MM.1S (cell line): Measurements from ENCODE around the gene ZFPM1.

Experiments
- DNase-seq: peaks from one replicate; pipeline ENCODE4 v3.0.0-alpha.2; 2015
- H2AFZ ChIP-seq: fragments of 300-600 bp; sonication (generic); 2 replicates; pipeline ENCODE4 v1.6.0; 2016; ENCODE audit warnings: antibody characterized with exemption, low read length
- H3F3A ChIP-seq: fragments of 300-600 bp; sonication (generic); 2 replicates; pipeline ENCODE4 v1.6.1; 2016; ENCODE audit warnings: mild to moderate bottlenecking, antibody characterized with exemption, low read length, moderate library complexity, mixed read lengths; ENCODE audit not compliant: insufficient read depth
- H3K27ac ChIP-seq: fragments of 300-600 bp; sonication (generic); 2 replicates; pipeline ENCODE4 v1.5.1; 2016; ENCODE audit warnings: mild to moderate bottlenecking, low read length
- H3K27me3 ChIP-seq: fragments of 300-600 bp; sonication (generic); replicated peaks from 2 replicates; pipeline ENCODE4 v1.6.0; 2016; ENCODE audit warnings: low read length; ENCODE audit not compliant: insufficient read depth
- H3K36me3 ChIP-seq: fragments of 300-600 bp; sonication (generic); replicated peaks from 2 replicates; pipeline ENCODE4 v1.6.1; 2016; ENCODE audit warnings: mild to moderate bottlenecking, low read length, mixed read lengths; ENCODE audit not compliant: insufficient read depth
- H3K4me1 ChIP-seq: fragments of 300-600 bp; sonication (generic); 2 replicates; pipeline ENCODE4 v1.6.1; 2016; ENCODE audit warnings: low read length, mixed read lengths
- H3K4me2 ChIP-seq: fragments of 300-600 bp; sonication (generic); 2 replicates; pipeline ENCODE4 v1.6.0; 2016; ENCODE audit warnings: low read depth, low read length
- H3K4me3 ChIP-seq: fragments of 300-600 bp; sonication (generic); 2 replicates; pipeline ENCODE4 v1.5.1; 2016; ENCODE audit warnings: low read length, mixed read lengths
- H3K79me2 ChIP-seq: fragments of 300-600 bp; sonication (generic); 2 replicates; pipeline ENCODE4 v1.6.1; 2016; ENCODE audit warnings: mixed run types, low read length, mixed read lengths
- H3K9ac ChIP-seq: fragments of 300-600 bp; sonication (generic); 2 replicates; pipeline ENCODE4 v1.6.1; 2016; ENCODE audit warnings: low read length, mixed read lengths
- H3K9me2 ChIP-seq: fragments of 300-600 bp; sonication (generic); replicated peaks from 2 replicates; pipeline ENCODE4 v1.6.1; 2016; ENCODE audit warnings: mild to moderate bottlenecking, low read length, mixed read lengths; ENCODE audit not compliant: insufficient read depth
- H3K9me3 ChIP-seq: fragments of 300-600 bp; sonication (generic); replicated peaks from 2 replicates; pipeline ENCODE4 v1.6.1; 2016; ENCODE audit warnings: mild to moderate bottlenecking, low read length, mixed read lengths; ENCODE audit not compliant: insufficient read depth
- H4K20me1 ChIP-seq: fragments of 300-600 bp; sonication (generic); 2 replicates; pipeline ENCODE4 v1.6.1; 2016; ENCODE audit warnings: mild to moderate bottlenecking, low read length, moderate library complexity, mixed read lengths; ENCODE audit not compliant: insufficient read depth
- EZH2 ChIP-seq: fragments of 300-600 bp; sonication (generic); optimal IDR thresholded peaks from 2 replicates; pipeline ENCODE3; 2017; ENCODE audit warnings: low read depth, mild to moderate bottlenecking, antibody characterized with exemption, low read length, mixed read lengths
- EZH2phosphoT487 ChIP-seq: fragments of 300-600 bp; sonication (generic); IDR thresholded peaks from 2 replicates; pipeline ENCODE4 v1.6.1; 2018; ENCODE audit warnings: antibody characterized with exemption, low read length
- TF ChIP-seq, protein P1 (sequence below): fragments of 300-600 bp; sonication (generic); IDR thresholded peaks from 2 replicates; pipeline ENCODE4 v1.5.1; 2016; ENCODE audit warnings: antibody characterized with exemption, low read length, mixed read lengths

Gene ZFPM1

DNA sequence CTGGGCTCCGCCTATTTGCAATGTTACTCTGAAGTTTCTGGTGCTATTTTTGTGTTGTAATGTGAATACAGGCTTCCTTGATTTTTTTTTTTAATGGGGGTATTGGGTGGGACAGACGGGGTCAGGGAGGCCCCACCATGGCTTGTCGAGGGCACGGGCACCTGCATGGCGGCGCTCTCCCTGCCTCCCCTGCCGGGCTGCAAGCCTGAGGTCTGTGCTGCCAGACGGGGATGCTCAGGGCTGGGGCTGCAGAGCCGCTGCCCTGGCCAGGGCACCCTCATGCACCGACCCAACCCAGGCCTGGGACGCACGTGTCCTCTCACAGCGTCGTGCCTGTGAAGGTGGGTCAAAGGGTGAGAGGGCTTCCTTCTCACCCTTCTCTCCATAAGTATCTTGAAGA is 13.0 kb upstream of the ZFPM1 start:
- H2AFZ ChIP-seq, result no peak overlapping the region
- H3K27ac ChIP-seq, result no peak overlapping the region
- no peaks in the 10 kb centered on the region for H4K20me1 ChIP-seq
- no peaks in the 10 kb centered on the region for H3K79me2 ChIP-seq
- H3K36me3 ChIP-seq, result no peaks in the 10 kb centered on the region
- H3K9me3 ChIP-seq, result no peaks in the 10 kb centered on the region
- no peaks in the 10 kb centered on the region for H3K9me2 ChIP-seq
- no peak for TF ChIP-seq EZH2
- no peak for TF ChIP-seq EZH2phosphoT487
- TF ChIP-seq, protein P1, sequence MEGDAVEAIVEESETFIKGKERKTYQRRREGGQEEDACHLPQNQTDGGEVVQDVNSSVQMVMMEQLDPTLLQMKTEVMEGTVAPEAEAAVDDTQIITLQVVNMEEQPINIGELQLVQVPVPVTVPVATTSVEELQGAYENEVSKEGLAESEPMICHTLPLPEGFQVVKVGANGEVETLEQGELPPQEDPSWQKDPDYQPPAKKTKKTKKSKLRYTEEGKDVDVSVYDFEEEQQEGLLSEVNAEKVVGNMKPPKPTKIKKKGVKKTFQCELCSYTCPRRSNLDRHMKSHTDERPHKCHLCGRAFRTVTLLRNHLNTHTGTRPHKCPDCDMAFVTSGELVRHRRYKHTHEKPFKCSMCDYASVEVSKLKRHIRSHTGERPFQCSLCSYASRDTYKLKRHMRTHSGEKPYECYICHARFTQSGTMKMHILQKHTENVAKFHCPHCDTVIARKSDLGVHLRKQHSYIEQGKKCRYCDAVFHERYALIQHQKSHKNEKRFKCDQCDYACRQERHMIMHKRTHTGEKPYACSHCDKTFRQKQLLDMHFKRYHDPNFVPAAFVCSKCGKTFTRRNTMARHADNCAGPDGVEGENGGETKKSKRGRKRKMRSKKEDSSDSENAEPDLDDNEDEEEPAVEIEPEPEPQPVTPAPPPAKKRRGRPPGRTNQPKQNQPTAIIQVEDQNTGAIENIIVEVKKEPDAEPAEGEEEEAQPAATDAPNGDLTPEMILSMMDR, result no peak
- H3K4me1 ChIP-seq, result no peaks in the 10 kb centered on the region
- H3K4me2 ChIP-seq, result no peak overlapping the region
- no peak overlapping the region for H3K4me3 ChIP-seq
- no peak for DNase-seq
- peaks cover 58% of the 10 kb centered on the region for H3K27me3 ChIP-seq
- H3F3A ChIP-seq, result no peaks in the 10 kb centered on the region
- no peak overlapping the region for H3K9ac ChIP-seq

DNA sequence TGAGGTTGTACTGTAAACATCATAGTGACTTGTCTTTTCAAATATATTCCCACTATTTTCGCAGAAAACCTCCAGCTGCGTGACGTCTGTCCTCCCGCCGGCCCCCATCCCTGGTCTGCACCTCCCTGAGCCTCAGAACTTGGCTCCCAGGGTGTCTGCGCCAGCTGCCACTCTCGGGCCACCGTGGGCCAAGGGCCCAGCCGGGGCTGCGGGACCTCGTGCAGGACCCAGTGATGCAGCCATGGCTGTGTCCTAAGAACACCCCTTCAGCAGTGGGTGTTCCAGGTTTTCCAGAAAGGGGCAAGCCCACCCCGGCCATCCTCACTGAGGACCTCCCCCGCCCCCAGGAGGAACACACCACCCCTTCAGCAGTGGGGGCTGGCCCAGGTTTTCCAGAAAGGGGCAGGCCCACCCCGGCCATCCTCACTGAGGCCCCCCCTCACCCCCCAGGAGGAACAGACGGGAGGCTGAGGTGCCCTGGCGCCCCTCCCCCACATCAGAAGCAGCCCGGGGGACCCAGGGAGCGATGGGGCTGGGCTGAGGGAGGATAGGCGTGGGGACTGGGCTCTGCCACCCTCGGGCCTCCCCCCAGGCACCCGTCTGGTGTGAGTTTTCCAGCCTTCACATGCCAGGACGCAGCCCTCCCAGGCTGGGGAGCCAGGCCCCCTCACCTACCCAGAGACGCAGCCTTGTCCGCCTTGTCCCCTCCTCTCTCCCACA is 12.2 kb upstream of the ZFPM1 start:
- H3K9me3 ChIP-seq, result no peaks in the 10 kb centered on the region
- TF ChIP-seq EZH2 (no peak), EZH2phosphoT487 (no peak)
- TF ChIP-seq, protein P1, result no peak

DNA sequence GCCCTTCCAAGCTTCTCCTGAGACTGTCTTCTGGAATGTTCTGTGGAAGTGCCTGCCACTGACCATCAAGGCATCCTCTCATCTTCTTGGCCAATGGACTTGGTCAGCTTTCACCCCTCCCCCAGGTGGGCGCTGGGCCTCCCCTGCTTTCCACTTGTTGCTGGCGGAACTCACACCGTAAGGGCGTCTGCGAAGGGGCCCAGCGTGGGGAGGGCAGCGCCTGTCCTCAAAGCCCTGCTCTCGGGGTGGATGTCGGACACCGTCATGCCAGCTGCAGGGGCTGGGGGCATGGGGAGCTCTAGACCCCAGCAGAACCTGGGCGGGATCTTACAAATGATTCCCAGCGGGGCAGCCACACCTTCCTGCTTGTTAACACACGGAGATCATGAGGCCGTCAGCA is 11.6 kb upstream of the ZFPM1 start:
- TF ChIP-seq EZH2phosphoT487 (no peak), EZH2 (no peak)
- TF ChIP-seq, protein P1, result no peak
- Histone ChIP-seq H3K36me3 (no peaks in the 10 kb centered on the region), H4K20me1 (no peaks in the 10 kb centered on the region), H2AFZ (no peak overlapping the region), H3K4me2 (no peak overlapping the region), H3K27ac (no peak overlapping the region), H3K79me2 (no peaks in the 10 kb centered on the region), H3K9ac (no peak overlapping the region), H3F3A (no peaks in the 10 kb centered on the region), H3K27me3 (peaks cover 54% of the 10 kb centered on the region), H3K4me1 (no peaks in the 10 kb centered on the region), H3K4me3 (no peak overlapping the region), H3K9me2 (no peaks in the 10 kb centered on the region), H3K9me3 (no peaks in the 10 kb centered on the region)
- DNase-seq, result no peak

More for the DNA sequence above, 12.2 kb upstream of the ZFPM1 start:
- peaks cover 54% of the 10 kb centered on the region for H3K27me3 ChIP-seq
- H3K27ac ChIP-seq, result no peak overlapping the region
- H4K20me1 ChIP-seq, result no peaks in the 10 kb centered on the region
- DNase-seq, result no peak
- H3K36me3 ChIP-seq, result no peaks in the 10 kb centered on the region
- no peaks in the 10 kb centered on the region for H3K9me2 ChIP-seq
- no peak overlapping the region for H3K9ac ChIP-seq
- no peaks in the 10 kb centered on the region for H3F3A ChIP-seq
- no peaks in the 10 kb centered on the region for H3K79me2 ChIP-seq
- no peak overlapping the region for H2AFZ ChIP-seq
- H3K4me1 ChIP-seq, result no peaks in the 10 kb centered on the region
- H3K4me2 ChIP-seq, result no peak overlapping the region
- no peak overlapping the region for H3K4me3 ChIP-seq
